GM21619 (cell line): ENCODE results near the gene NCOR1.
"Not testable (repeated sequence)": the region's sequence is repeated elsewhere in the genome, so short reads cannot be mapped to it uniquely, and the experiment has no call there.

ENCODE experiments used
- ATAC-seq: cut with Tn5 transposase; IDR thresholded peaks from one replicate; pipeline ENCODE4 v1.9.1; 2021; ENCODE audit not compliant: unreplicated experiment

Gene NCOR1

DNA sequence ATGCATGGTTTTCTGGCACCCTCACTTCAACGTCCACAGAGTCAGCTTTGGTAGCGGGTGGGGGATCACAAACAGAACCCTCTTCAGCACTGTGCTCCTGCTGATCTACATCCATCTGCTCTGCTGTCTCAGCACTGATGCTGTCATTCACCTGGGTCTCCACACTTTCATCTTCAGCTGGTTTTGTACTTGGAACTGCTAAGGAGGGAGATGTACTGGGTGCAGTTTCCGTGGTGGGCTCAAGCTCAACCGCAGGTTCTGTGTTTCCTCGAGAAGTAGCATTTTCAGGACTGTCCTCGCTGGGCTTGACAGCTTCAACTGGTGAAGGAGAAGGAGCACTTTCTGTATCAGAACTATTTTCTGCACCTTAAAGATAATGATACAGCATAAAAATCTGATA, 113.9 kb downstream of the NCOR1 start:
- ATAC-seq: no peak

DNA sequence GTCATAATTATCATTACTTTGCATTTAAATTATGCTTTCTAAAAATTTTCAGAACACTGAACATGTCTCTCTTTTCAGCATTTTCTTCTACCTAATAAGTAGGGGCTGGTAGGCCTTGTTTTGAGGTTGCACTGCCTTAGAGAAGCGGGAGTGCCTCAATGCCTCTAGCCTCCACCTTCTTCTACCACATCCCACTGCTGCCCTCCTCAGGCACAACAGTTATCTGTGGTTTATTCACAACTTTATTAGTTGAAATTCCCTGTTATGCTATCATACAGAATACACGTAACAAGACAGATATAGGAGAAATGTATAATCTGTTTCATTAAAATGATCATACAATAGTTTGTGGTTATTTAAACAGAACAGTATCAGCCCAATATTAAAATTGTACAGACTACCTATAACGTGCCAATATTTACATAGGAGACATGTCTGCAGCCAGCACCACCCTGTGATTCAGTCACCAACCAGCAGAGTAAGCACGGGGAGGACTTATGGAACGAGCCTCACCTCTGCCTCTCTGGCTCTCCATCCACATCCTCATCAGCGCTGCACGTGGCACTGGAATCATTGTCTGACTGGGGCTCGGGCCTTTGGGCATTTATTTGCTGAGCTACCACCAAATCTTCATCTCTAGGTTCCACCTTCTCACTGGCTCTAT, 114.5 kb downstream of the NCOR1 start:
- no peak for ATAC-seq

DNA sequence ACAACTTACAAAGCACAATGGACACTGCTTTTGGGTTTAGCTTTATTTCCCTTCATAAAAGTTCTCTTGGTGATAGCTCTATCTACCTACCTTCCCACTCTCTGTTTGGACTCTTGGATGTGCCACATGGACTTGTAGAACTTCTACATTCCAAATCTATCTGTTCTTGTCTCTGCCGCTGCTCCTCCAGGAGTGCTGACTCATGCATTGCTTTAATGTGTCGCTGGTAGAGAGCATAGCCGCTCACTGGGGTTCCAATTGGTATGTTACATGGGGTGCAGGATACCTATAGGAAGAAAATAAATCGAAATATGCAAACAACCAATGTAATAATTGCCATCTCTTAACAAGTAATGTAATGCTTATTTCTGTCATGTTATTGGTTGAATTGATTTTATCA, 123.6 kb downstream of the NCOR1 start:
- no peak for ATAC-seq

GRCh38 chr17:16086957-16087356, 128.4 kb downstream of the NCOR1 start:
- no peak for ATAC-seq

GRCh38 chr17:16085066-16085699, 130.2 kb downstream of the NCOR1 start:
- ATAC-seq: no peak

- ATAC-seq: no peak
These were observed 132.1 kb downstream of the NCOR1 start for GRCh38 chr17:16083223-16083622.

- ATAC-seq: no peak
These were observed 133.7 kb downstream of the NCOR1 start for GRCh38 chr17:16081507-16082087.

DNA sequence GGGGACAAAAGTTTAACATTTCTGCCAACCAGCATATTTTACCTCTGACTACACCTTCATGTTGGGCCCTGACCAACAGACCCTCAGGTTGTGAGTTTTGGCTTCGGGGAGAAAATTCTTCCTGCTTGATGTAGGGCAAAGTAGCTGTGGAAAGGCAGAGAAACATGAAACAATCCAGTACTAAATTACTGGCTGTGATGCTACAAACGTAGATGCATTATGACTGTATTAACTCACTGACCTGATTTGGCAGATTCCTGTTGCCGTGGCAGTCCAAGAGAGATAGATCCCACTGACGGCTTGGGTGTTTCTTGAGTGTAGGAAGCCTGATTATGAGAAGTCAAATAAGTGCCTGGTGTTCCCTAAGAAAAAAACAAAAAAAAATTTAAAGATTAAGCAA, 135.0 kb downstream of the NCOR1 start:
- no peak for ATAC-seq

DNA sequence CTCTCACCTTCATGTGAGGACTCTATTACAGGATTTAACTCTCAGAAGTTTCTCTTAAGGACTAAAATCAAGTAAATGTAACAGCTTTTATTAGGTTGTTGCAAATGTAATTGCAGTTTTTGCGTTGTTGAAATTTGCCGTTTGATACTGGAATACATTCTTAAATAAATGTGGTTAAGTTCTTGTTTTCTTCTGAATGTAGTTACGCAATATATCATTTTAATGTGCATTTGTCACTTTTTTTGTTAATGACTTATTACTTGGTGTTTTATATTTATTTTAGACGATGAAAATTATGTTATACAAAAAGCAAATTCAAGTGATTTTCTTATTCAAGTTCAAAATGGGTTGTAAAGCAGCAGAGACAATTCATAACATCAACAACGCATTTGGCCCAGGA, 139.4 kb downstream of the NCOR1 start:
- ATAC-seq: no peak

GRCh38 chr17:16074423-16074822, 140.9 kb downstream of the NCOR1 start:
- no peak for ATAC-seq

DNA sequence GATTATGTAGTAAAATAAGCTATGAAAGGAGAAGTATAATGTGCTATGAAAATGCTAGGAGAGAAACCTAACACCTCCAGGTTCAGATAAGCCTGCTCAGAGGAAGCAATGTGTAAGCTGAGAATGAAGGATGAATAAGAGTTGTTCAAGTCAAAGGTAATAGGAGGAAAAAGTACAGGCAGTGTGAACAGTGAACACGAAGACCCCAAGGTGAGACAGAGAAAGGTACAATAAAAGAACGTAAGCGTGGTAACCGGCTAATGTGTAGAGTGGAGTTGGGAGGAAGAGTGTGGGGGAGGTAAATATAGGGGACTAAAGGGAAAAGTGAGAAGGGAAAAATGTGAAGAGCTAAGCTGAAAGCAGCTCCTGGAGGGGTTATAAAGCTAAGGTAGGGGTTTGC, 141.5 kb downstream of the NCOR1 start:
- ATAC-seq: no peak

DNA sequence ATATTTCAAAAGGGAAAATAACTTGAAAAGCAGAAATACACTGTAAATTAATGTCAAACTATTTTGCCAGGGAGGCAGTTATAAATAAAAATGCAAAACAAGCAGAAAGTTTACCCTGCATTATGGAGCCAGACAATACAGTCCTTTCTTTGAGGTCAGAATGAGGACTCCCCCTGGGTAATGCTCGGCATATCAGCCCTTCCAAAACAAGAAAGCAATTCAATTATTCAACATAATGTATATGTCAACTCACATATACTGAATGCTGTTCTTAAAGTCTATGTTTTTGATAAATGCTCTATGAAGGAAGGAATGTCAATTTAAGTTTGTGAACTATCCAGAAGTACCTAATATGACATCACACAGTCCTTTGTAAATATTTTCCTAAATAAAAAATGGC, 143.3 kb downstream of the NCOR1 start:
- no peak for ATAC-seq

DNA sequence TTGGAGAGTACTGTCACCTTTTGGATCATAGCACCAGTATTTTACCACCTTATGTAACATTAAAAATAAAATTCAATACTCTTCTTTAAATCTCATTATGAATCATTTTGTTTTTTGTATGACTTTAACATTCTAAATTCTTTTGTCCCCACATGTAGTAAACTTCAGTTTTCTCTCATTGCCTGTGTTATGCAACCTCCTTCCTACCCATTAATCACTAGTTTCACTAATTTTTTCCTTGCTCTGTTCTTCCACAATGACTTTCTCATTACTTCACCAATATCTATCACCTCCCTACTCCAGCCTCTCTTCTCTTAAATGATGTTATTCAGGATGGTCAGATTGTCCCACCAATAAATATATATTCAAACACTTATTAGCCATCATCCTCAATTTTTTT, 147.0 kb downstream of the NCOR1 start:
- no peak for ATAC-seq

DNA sequence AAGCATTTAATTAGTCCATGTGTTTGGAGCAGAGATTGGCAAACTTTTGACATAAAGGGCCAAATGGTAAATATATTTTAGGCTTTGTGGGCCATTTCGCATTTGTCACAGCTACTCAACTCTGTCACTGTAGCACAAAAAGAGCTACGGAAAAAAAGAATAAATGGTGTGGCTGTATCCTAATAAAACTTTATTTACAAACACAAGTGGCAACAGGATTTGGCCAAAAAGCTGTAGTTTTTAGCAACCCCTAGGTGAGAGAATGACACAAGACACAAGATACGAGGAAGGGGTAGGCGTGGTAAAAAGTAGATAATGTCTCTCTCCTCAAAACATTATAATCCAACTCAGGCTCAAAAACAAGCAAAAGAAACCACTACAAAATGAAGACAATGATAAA, 149.2 kb downstream of the NCOR1 start:
- ATAC-seq: no peak

- no peak for ATAC-seq
These were observed 153.7 kb downstream of the NCOR1 start for GRCh38 chr17:16061631-16062030.

DNA sequence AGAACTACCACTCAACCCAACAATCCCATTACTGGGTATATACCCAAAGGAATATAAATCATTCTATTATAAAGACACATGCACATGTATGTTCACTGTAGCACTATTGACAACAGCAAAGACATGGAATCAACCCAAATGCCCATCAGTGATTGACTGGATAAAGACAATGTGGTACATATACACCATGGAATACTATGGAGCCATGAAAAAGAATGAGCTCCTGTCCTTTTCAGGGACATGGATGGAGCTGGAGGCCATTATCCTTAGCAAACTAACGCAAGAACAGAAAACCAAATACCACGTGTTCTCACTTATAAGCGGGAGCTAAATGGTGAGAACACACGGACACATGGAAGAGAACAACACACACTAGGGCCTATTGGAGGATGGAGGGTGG, 160.2 kb downstream of the NCOR1 start:
- not testable (repeated sequence) for ATAC-seq

DNA sequence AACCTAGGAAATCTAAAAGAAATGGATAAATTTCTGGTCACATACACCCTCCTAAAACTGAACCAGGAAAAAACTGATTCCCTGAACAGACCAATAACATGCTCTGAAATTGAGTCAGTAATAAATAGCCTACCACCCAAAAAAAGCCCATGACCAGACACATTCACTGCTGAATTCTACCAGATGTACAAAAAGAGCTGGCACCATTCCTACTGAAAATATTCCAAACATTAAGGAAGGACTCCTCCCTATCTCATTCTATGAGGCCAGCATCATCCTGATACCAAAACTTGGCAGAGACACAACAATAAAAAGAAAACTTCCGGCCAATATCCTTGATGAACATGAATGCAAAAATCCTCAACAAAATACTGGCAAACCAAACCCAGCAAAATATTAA, 162.8 kb downstream of the NCOR1 start:
- no peak for ATAC-seq

GRCh38 chr17:16050844-16051243, 164.5 kb downstream of the NCOR1 start:
- no peak for ATAC-seq

- no peak for ATAC-seq
These were observed 166.4 kb downstream of the NCOR1 start for GRCh38 chr17:16048811-16049449.

DNA sequence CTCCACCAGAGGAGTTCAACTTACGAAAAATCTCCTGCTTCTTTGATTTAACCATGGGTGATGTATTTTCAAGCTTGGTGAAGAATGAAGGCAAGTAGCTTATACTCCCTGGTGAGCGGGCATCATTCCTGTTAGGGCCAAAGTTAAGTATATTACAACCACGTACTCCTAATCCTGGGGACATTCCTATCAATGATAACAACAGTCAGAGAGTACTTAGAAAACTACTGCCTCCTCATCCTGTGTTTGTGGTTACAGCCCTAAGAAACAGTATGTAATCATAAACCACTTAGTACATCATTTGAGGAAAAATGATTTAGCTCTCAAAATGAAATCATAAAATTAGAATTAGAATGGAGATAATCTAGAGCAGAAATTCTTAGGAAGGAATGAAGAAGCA, 168.4 kb downstream of the NCOR1 start:
- no peak for ATAC-seq

GRCh38 chr17:16044487-16044886, 170.8 kb downstream of the NCOR1 start:
- ATAC-seq: no peak

- ATAC-seq: no peak
These were observed 174.6 kb downstream of the NCOR1 start for GRCh38 chr17:16040710-16041251.
